ENCODE measurements around the gene RASAL2. TPM values are rescaled to one million over a fixed set of nuclear protein-coding genes. Genes with fewer than 3 reads are reported as not detected.
"Not testable (repeated sequence)": the region's sequence is repeated elsewhere in the genome, so short reads cannot be mapped to it uniquely, and the experiment has no call there.

The RASAL2 gene
- total RNA-seq, 1 experiment from 2014 or later: 36.8 TPM

DNA sequence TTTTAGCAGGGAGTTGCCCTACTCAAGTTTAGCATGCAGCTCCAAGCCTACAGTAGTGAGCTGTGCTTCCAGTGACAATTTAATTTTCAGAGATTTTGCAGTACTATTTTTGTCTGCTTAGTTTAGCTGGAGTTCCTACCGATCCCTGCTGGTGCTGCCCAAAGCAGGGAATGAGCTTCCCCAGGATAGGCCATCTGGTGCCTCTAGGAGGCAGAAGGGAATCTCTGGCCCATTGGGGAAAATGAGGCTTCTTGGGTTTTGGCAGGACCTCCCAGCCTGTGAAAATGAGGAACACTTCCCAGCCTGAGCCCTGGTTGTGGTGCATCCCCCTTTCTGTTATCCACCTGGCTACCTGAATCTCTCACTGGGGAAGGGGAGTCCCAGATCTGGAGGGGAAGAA lies 149.2 kb downstream of the RASAL2 start:
- no peak overlapping the region for H3K4me3 Mint-ChIP-seq (ENCODE audit: unreplicated experiment)
- ChIA-PET CTCF (no interaction called here), POLR2A (no interaction called here)
- no TSS peak for BruUV-seq (replicated peaks)
- H3K36me3 ChIP-seq (ENCODE audit: control insufficient read depth, insufficient read depth, low read length): no peaks in the 10 kb centered on the region
- H3K4me3 ChIP-seq (ENCODE audit: low read depth, low read length): no peak overlapping the region
- 0 out of 2 replicates have a peak, but pooled peaks cover 4% of the 10 kb centered on the region for H3K9me3 ChIP-seq
- TF ChIP-seq, protein P1, sequence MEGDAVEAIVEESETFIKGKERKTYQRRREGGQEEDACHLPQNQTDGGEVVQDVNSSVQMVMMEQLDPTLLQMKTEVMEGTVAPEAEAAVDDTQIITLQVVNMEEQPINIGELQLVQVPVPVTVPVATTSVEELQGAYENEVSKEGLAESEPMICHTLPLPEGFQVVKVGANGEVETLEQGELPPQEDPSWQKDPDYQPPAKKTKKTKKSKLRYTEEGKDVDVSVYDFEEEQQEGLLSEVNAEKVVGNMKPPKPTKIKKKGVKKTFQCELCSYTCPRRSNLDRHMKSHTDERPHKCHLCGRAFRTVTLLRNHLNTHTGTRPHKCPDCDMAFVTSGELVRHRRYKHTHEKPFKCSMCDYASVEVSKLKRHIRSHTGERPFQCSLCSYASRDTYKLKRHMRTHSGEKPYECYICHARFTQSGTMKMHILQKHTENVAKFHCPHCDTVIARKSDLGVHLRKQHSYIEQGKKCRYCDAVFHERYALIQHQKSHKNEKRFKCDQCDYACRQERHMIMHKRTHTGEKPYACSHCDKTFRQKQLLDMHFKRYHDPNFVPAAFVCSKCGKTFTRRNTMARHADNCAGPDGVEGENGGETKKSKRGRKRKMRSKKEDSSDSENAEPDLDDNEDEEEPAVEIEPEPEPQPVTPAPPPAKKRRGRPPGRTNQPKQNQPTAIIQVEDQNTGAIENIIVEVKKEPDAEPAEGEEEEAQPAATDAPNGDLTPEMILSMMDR (IDR thresholded peaks at IDR 0.05; ENCODE audit: insufficient read depth in 1 of 2, low read depth in 1 of 2, low read length in 1 of 2, severe bottlenecking in 1 of 2, unreplicated experiment in 1 of 2): no peak
- H3K27me3 ChIP-seq (replicated peaks; ENCODE audit: control insufficient read depth, insufficient read depth, low read length): no peaks in the 10 kb centered on the region
- intact Hi-C loops (cut with micrococcal nuclease; ENCODE audit: unreplicated experiment): no loop called here
- no peak for DNase-seq
- H3K9me3 Mint-ChIP-seq (ENCODE audit: unreplicated experiment): peaks cover 11% of the 10 kb centered on the region
- H3K4me1 Mint-ChIP-seq (ENCODE audit: low read depth, unreplicated experiment): peaks cover 8% of the 10 kb centered on the region
- peaks cover 2% of the 10 kb centered on the region for H3K36me3 Mint-ChIP-seq (ENCODE audit: insufficient read depth, unreplicated experiment)
- no peaks in the 10 kb centered on the region for H3K27me3 Mint-ChIP-seq (ENCODE audit: insufficient read depth, unreplicated experiment)
- H3K27ac Mint-ChIP-seq (ENCODE audit: unreplicated experiment): no peak overlapping the region
- peaks cover 15% of the 10 kb centered on the region; the same call in 1 of the 2 replicates for H3K4me1 ChIP-seq

DNA sequence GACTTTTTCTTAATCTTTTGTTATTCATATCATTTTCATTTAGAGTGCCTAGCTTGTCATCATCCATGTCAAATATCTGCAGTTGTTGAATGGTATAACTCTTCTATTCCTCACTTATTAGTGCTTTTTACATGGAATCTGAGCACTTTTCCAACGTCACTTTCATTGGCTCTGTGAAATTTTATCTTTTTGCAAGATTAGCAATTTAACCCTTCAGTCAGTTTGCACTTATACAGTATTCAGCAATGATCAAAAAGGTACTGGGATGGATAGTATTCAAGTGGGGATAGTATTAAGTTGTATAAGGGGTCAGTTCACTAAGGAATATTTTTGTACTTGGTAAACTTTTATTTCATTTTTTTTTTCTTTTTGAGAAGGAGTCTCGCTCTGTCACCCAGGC lies 150.0 kb downstream of the RASAL2 start:
- H3K4me3 ChIP-seq (ENCODE audit: low read depth, low read length): no peak overlapping the region
- no peak for DNase-seq
- ChIA-PET POLR2A (no interaction called here), CTCF (no interaction called here)
- no TSS peak for BruUV-seq (replicated peaks)
- peaks cover 7% of the 10 kb centered on the region; the same call in 1 of the 2 replicates for H3K4me1 ChIP-seq
- Mint-ChIP-seq H3K4me1 (ENCODE audit: low read depth, unreplicated experiment) (peaks cover 8% of the 10 kb centered on the region), H3K9me3 (ENCODE audit: unreplicated experiment) (peaks cover 19% of the 10 kb centered on the region), H3K27me3 (ENCODE audit: insufficient read depth, unreplicated experiment) (no peaks in the 10 kb centered on the region), H3K4me3 (ENCODE audit: unreplicated experiment) (no peak overlapping the region), H3K36me3 (ENCODE audit: insufficient read depth, unreplicated experiment) (peaks cover 6% of the 10 kb centered on the region), H3K27ac (ENCODE audit: unreplicated experiment) (no peak overlapping the region)
- no peaks in the 10 kb centered on the region for H3K36me3 ChIP-seq (ENCODE audit: control insufficient read depth, insufficient read depth, low read length)
- peaks cover 9% of the 10 kb centered on the region; the same call in 1 of the 2 replicates for H3K9me3 ChIP-seq
- TF ChIP-seq, protein P1 (IDR thresholded peaks at IDR 0.05; ENCODE audit: insufficient read depth in 1 of 2, low read depth in 1 of 2, low read length in 1 of 2, severe bottlenecking in 1 of 2, unreplicated experiment in 1 of 2): no peak
- intact Hi-C loops (cut with micrococcal nuclease; ENCODE audit: unreplicated experiment): no loop called here
- no peaks in the 10 kb centered on the region for H3K27me3 ChIP-seq (replicated peaks; ENCODE audit: control insufficient read depth, insufficient read depth, low read length)

DNA sequence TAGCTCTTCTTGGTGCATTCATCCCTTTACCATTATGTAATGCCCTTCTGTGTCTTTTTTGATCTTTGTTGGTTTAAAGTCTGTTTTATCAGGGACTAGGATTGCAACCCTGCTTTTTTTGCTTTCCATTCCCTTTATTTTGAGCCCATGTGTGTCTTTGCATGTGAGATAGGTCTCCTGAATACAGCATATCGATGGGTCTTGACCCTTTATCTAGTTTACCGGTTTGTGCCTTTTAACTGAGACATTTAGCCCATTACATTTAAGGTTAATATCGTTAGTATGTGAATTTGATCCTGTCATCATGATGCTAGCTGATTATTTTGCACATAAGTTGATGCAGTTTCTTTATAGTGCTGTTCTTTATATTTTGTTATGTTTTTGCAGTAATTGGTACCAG lies 154.4 kb downstream of the RASAL2 start:
- BruUV-seq (replicated peaks); H3K4me1 Mint-ChIP-seq (ENCODE audit: low read depth, unreplicated experiment); H3K4me3 Mint-ChIP-seq (ENCODE audit: unreplicated experiment); POLR2A ChIA-PET; DNase-seq; H3K9me3 ChIP-seq; H3K27me3 ChIP-seq (replicated peaks; ENCODE audit: control insufficient read depth, insufficient read depth, low read length); H3K27me3 Mint-ChIP-seq (ENCODE audit: insufficient read depth, unreplicated experiment); H3K4me1 ChIP-seq; H3K36me3 Mint-ChIP-seq (ENCODE audit: insufficient read depth, unreplicated experiment); H3K27ac Mint-ChIP-seq (ENCODE audit: unreplicated experiment); CTCF ChIA-PET; intact Hi-C loops (cut with micrococcal nuclease; ENCODE audit: unreplicated experiment); H3K4me3 ChIP-seq (ENCODE audit: low read depth, low read length); H3K36me3 ChIP-seq (ENCODE audit: control insufficient read depth, insufficient read depth, low read length): not testable (repeated sequence)
- peaks cover 26% of the 10 kb centered on the region for H3K9me3 Mint-ChIP-seq (ENCODE audit: unreplicated experiment)

DNA sequence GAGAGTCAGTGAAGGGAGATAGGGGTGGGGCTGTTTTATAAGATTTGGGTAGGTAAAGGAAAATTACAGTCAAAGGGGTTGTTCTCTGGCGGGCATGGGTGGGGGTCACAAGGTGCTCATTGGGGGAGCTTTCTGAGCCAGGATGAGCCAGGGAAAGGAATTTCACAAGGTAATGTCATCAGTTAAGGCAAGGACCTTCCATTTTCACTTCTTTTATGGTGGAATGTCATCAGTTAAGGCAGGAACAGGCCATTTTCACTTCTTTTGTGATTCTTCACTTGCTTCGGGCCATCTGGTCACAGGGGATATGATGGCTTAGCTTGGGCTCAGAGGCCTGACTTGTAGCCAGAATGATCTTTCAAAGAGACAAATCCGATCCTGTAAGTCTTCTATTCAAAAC lies 159.7 kb downstream of the RASAL2 start:
- H3K27ac Mint-ChIP-seq (ENCODE audit: unreplicated experiment): not testable (repeated sequence)

More for the DNA sequence above, 159.7 kb downstream of the RASAL2 start:
- H3K4me1 Mint-ChIP-seq (ENCODE audit: low read depth, unreplicated experiment); DNase-seq; POLR2A ChIA-PET; CTCF ChIA-PET; H3K9me3 ChIP-seq; H3K4me3 ChIP-seq (ENCODE audit: low read depth, low read length); H3K36me3 ChIP-seq (ENCODE audit: control insufficient read depth, insufficient read depth, low read length); H3K36me3 Mint-ChIP-seq (ENCODE audit: insufficient read depth, unreplicated experiment); H3K4me1 ChIP-seq; BruUV-seq (replicated peaks); intact Hi-C loops (cut with micrococcal nuclease; ENCODE audit: unreplicated experiment); H3K4me3 Mint-ChIP-seq (ENCODE audit: unreplicated experiment); H3K27me3 Mint-ChIP-seq (ENCODE audit: insufficient read depth, unreplicated experiment); H3K27me3 ChIP-seq (replicated peaks; ENCODE audit: control insufficient read depth, insufficient read depth, low read length): not testable (repeated sequence)
- H3K9me3 Mint-ChIP-seq (ENCODE audit: unreplicated experiment): peaks cover 10% of the 10 kb centered on the region
